CD4-positive, alpha-beta T cell treated with Interleukin-6 at 100 ng/mL for 8 hours (primary cell): Measurements from ENCODE around the gene SARDH.

Experiments used
- DNase-seq: peaks from one replicate; pipeline ENCODE4 v3.0.0-alpha.2; 2020; ENCODE audit warnings: mixed read lengths, low spot score

SARDH gene

DNA sequence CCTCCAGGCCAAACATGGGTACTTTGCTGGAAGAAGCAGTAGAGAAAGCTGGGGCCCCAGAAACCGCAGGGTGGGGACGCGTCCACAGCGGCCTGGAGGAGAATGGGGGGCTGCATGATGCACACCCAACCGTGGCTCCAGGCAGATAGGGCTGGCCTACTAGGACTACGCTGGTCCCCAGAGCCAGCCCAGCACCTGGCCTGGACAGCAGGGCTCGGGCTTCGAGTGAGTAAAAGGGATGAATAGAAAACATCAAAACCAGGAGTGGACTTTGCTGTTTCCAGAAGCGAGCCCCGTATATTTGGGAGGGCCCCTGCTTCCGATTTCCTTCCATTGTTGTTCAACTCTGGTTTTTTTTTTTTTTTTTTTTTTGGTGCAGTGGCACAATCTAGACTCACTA lies 71.3 kb downstream of the SARDH start:
- no peak for DNase-seq

DNA sequence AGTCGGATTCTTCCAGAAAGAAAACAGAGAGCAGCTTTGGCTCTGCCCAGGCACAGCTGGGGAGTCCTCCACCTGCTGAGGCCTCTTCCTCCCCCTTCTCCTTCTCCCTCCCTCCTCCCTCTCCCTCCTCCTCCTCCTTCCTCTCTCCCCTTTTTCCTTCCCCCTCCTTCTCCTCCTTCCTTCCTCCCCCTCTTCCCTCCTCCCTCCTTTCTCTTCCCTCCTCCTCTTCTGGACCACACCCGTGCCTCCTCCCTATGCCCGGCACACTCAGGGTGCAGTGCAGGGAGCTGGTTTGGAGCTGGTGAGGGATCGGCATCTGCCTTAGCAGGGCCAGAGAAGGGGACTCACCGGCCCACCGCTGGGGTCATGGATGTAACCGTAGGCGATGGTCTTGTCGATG lies 71.8 kb downstream of the SARDH start:
- no peak for DNase-seq

DNA sequence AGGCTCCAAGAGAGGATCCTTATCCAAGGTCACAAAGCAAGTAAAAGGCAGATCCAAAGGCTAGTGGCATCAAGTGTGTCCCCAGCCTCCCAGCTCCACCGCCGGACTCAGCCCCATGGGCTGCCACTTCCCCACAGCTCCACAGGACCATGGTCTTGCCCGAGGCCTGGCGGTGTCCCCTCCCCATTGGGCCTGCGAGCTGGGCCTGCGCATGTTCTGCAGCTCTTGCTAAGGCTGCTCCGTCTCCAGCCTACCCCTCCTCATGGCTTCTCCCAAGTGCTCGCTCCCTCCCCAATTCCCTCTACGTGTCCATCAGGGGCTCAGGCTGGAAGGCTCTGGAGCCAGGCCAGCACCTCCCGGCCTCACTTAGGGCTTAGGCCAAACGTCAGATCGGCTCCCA lies 72.6 kb downstream of the SARDH start:
- no peak for DNase-seq

DNA sequence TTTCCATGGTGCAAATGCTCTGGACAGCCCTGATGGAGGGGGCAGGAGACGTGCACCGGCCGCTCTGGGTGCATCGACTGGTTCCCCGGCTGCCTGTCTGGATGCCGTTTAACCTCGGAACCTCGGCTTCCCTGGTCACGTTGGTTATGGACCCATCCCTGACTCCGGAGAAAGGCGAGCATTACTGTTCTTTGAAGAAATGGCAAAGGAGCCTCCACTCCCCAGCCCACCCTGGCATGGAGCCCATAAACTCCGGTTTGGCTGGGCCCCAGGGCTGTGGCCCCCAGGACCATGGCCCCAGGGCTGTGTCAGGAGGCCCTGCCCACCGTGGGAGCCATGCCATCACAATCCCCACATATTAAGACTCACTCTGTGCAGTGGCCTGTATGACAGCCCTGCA lies 73.1 kb downstream of the SARDH start:
- DNase-seq: no peak

DNA sequence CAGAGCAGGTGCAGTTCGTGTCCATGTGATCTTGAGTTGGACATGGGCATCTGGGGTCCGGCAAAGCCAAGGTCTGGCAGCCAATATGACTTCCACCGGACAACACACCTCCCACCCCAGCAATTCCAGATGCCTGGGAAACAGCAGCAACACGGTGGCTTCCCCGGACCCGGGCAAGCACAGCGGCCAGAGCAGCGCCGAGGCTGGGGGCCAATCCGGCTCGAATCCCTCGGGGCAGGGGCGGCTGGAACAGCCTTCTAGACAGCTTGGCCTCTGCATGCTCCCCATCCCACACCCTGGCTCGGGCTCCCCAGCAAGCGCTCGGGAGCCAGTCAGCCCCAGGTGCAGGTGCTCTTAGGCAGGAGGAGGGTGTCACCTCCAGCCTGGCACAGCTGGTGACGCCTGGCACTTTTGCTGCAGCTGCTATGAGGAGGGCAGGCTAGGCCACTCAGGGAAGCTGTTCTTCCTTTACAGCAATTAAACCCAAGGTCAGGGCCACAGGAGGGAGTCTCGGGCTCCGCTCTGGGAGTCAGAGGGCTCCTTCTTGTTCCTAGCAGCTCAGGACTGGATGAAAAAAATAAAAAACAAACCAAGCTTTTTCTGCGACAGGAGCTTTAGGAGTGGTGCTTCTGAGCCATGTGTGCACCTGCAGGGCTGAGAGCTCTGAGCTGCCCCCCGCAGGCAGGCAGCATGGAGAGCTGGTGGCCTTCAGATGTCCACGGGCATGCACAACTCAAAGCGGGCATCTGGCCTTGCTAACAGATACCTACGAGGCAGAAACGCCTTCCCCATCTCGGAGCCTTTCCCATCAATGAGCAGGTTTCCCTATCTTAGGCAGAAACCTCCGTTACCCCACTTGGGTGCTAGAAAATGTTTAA lies 73.7 kb downstream of the SARDH start:
- no peak for DNase-seq

DNA sequence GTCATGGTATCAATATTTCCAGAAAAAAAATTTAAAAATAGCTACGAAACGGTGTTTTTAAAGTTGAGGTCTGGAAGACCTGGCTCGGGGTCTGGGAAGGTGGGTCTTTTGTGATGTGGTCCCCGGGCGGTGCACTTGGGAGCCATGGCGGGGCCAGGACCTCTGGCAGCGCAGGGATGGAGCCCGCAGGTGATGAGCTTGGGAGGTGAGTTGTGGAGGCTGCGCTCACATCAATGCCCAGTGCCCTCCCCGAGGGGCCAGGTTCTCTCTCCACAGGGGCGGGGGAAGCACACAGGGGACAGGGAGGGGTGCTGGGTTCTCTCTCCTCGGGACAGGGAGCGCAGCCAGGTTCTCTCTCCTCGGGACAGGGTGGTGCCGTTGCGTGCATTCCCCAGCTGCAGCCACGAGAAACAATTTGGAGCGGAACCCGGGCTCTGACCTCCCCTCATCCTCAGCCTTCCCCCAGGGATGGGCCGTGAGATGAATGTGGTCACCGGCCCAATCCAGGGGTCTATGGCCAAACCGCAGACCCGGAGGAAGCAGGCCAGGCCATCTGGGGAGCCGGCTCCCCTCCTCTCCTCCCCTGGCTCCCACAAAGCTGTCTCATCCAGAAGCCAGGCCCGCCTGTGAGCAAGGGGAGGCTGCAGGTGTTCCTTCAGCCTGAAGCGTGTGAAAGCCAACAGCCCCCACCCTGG lies 76.2 kb downstream of the SARDH start:
- DNase-seq: no peak

DNA sequence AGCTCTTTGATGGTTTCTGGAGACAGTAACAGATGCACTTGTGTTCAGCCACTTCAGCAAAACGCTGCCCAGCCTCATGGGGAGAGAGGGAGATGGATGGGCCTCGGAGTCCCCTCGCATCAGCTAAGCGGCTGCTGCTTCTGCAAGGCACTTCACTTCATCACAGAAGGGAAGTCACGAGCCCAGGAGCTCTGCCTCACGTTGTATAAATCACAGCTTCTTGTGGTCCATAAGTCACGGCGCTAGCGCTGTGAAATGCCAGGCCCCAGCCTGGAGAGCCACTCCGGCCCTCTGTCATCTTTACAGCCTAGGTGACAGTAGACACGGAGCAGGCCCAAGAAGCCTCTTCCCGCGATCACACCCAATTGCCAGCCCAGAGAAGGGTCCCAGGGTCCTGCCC lies 78.6 kb downstream of the SARDH start:
- DNase-seq: no peak

DNA sequence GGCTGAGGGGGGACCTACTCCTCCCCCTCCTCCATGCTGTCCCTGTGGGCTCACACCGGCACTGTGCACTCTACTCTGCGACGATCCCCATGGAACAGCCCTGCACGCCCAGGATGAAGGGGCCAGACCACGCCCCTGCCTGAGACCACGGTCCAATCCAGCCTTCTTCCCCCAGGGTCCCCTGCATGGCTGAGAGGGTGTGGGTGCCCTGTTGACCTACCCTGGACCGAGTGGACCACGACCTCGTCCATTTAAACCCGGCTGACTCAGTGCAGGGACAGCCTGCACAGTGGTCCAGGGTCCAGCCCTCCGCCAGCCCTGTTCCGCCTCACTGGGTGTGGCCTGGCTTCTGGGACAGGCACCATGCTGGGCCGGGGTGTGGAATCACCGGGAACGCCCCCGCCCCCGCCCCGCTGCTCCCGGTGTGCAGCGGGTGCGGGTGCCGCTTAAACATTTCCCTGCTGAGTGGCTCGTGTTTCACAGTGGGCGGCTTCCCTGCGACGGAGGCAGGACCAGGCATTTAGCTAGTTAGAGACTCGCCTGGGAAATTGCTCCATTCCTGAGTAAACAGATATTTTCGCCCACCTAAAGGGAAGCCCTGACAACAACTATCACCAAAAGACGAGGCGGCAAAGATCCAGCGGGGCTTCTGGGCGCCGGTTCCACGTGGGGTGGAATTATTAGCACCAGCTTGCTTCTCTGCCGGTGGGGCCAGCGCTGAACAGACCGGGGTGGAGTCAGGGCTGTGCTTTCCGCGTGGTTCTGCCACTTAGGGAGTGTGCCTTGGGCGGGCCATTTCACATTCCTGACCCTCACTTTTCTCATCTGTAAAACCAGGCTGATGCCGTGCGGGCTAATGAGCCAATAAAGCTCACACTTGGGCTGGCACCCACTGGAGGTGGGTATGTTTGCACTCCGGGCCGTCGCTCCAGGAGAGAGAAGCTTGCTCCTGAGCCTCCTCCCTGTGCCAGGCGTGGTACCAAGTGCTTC lies 79.4 kb downstream of the SARDH start:
- DNase-seq: no peak

DNA sequence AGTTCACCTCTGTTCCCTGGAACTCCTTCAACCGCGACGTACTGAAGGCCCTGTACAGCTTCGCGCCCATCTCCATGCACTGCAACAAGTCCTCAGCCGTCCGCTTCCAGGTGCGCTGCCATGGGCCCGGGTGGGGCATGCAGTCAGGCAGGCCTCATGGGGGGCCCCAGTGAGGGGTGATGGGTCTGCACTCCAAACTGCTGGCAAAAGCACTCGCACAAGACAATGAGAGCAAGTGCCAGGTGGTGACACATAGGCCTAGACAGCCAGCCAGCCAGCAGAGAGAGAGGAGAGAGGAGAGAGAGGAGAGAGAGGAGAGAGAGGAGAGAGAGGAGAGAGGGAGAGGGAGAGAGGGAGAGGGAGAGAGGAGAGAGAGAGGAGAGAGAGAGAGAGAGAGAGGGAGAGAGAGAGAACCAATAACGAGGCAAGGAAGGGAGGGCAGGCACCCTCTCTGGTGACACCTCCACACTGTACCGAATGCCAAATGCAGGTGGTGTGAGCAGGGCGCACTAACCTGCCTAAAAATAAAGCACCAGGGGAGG lies 81.0 kb downstream of the SARDH start:
- no peak for DNase-seq

DNA sequence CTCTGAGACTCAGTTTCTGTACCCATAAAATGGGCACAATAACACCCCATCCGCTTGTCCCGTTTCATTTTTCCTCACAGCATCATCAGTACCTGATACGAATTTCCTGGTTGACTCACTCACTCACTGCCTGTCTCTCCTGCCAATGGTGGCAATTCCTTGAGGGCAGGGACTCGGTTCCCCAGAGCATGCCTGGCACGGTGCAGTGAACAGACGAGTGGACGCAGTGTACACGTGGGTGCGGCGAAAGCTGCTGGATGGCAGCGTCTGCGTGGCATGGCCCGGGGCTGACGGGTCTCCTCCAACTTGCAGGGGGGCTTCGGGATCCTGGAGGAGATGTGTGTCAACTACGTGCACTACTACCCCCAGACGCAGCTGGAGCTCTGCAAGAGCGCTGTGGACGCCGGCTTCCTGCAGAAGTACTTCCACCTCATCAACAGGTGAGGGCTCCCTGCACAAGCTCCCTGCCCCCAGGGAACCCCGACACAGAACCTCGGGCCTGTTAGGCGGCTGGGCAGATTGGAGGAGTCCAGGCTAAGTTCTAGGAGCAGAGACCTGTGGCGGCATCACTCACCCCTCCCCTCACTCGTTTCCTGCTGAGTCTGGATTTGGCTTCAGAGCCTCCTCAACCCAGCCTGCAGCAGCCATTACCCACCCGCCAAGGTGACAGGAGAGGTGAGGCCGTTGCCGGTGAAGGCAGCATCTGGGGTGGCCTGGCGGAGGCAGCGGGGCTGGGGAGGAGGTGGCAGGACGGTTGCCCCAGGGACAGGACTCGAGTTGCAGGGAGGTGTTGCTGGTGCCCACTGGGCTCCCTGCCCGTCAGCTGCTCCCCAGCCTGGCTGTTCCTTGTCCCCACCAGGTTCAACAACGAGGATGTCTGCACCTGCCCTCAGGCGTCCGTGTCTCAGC lies 81.7 kb downstream of the SARDH start:
- DNase-seq: peak; percentile 53

DNA sequence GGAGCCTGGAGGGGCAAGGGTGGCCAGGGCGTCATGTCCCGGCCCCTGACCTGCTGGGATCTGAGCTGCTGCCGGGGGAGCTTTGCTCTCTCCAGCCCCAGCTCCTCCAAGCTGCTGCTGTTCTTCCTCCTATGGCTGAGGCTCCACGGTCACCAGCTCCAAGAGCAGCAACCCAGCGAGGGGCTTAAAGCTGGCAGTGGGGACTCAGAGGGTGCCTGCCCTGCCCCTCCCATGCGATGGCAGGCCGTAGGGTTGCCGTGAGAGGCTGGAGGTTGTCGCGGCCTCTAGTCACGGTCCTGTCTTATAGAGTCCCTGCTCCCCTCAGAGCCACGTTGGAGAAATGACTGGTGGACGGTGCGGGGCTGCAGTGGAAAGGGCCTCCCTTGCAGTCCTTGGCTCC lies 82.5 kb downstream of the SARDH start:
- DNase-seq: no peak

DNA sequence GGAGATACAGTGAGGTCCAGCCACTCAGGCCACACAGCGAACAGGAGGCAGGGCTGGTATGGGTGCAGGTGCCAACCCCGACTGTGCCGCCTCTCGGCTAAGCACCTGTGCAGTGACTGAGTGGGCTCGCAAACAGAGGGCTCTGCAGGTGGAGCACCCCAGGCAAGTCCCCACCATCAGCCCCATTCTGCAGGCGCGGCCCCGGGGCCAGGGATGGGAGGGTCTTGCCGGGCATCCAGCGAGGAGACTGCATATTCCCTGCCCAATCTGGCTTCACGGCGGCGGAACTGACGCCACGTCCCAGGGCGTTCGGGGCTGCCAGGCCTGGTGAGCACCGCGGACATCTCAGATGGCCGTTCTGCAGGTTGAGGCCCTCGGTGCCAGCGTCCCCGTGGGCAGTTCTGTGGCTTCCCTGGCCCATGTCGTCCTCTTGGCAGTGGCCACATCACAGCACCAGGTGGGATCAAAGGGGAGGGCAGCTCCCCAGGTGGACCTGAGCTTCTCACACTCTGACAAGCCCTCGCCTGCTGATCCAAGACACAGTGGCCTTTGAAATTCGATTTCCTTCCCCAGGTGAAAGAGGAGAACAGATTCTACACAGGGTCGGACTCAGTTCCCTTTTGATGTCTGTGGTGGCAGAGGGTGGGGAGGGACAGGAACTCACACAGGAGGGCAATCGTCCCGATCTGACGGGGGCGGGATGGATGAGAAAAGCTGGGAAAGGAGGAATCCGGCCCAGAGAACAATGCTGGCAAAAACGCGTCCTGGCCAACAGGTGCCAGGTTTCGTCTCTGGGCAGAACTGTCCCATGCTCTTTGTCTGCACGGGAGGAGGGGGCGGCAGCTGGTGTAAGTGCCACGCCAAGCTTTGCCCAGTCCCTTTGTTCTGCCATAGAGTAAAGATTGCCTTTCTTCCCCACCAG lies 83.2 kb downstream of the SARDH start:
- DNase-seq: no peak

DNA sequence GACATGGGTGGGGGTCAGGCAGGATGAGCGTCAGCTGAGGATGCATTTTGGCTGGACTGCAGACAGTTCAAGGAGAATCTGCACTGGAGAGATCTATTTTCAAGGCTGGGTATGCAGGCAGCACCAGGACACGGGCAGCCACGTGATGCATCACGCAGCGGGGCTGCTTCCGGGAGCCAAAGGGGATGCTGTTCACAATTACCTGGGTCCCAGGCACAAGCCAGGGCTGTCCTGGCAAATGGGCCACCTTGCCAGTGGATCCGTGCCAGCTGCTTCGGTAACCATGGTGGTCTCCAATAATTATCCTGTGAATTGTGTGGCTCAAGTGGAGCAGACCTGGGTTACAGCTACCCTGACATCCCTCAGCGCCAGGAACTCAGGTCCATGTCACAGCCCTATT lies 84.5 kb downstream of the SARDH start:
- DNase-seq: no peak

DNA sequence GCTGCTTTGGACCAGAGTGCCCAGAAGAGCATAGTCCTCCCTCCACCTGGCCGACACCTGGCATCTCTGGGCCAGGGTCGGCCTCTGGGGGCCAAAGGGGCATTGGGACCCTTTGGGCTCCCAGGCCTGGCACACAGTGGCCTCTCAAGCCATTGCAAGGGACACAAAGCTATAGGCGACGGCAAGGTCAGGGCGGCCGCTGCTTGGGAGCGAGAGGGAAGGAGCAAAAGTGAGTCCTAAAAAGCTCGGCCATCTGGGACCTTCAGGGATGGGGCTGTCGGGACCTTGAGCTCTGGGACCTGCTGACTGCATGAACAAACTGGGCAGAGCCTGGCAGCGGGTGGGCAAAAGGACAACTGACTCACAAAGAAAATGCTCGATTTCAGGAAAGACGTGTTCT lies 88.1 kb downstream of the SARDH start:
- DNase-seq: no peak

DNA sequence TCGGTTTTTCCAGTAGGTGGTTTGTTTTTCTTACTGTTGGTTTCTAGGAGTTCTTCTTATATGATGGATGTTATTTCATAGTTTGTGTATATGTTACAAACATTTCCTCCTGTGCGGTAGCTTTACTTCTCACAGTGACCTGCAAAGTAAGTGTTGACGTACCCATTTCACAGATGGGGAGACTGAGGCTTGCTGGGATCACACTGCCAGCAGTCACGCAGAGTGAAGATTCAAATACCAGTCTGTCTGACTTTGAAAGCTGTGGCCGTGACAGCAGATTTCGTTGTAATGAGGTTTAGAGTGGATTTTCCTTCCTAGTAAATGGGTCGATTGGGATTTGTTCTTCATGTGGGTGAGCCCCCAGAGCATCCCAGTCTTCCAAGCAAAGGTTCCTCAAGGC lies 89.0 kb downstream of the SARDH start:
- no peak for DNase-seq

DNA sequence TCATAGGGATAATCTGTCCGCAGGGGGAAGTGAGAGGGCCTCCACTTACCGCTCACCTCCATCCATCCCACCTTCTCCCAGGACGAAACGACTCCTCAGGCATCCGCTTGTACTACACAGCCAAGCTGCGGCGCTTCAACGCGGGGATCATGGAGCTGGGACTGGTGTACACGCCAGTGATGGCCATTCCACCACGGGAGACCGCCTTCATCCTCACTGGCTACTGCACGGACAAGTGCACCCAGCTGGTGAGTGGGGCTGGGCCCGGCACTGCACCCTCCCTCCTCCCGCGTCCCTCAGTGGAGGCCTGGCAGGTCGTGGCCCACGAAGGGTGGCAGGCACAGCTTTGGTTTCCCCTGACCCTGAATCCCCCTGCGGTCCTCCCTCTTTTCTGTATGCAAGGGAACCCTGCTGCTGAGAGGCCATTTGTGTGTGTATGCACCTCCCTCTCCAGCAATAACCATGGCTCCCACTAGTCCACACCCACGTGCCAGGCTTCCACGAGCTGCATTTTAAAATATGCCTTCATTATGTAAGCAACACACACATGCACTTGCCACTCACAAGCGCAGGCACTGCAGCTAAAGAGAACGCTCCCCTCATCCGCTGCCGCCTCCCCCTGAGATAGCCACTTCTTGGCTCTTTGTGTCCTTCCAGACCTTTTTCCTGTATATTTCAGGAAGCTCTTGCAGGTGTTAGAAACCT lies 90.2 kb downstream of the SARDH start:
- DNase-seq: no peak

DNA sequence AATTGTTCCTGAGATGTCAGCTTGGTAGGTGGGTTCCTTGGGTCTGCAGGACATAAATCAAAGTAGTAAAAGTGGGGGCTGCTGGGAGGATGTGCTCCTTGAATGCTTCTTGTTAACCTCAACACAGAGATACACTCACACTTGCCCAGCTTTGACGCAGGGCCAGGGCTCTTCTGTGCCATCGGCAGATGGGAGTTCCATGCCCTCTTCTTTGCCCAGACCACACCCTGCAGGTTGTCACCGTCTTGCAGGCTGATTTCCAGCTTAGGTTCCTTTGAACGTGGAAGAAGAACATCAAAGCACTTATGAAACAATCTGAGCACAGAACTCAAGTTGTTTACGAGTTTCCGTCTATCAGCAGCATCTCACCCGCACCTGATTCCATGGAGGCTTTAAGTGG lies 91.0 kb downstream of the SARDH start:
- DNase-seq: no peak

DNA sequence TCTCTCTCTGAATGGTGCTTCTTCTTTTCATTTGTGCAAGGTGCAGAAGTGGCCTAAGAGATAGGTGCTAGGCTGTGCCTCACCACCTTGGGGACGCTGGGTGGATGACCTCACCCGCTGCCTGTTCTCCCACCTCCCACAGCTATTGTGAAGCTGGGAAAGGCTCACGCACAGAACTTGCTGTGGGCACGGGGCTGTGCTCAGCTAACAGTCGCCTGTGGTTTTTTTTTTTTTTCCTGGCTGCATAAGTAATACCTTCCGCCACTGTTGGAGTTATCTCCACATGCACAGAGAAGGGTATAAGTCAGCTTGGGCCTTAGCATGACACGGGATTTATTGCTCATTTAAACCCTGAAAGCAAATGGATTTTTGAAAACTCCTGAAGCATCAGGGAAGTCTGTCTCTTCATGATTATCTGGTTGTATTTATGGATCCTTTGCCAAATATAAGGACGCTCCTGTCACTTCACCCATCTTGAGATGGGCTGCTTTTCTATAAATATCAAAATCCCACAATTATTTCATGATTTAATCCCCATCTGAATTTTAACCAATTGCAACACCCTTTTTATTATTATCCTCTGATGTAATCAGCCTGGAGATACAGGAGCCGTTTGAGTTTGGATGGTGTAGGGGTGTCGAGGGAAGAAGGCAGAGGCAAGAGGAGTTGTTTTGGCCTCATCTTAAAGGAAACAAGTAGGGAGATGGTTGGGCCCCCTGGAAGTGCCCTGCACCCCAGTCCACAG lies 93.0 kb downstream of the SARDH start:
- DNase-seq: no peak
